NCI-H2196 (cell line): Measurements from ENCODE around the gene HINT2.

Source experiments
- DNase-seq: peaks from one replicate; lab custom pipeline; 2025; ENCODE audit not compliant: unreplicated experiment; lab: John Stamatoyannopoulos, UW

Gene HINT2

DNA sequence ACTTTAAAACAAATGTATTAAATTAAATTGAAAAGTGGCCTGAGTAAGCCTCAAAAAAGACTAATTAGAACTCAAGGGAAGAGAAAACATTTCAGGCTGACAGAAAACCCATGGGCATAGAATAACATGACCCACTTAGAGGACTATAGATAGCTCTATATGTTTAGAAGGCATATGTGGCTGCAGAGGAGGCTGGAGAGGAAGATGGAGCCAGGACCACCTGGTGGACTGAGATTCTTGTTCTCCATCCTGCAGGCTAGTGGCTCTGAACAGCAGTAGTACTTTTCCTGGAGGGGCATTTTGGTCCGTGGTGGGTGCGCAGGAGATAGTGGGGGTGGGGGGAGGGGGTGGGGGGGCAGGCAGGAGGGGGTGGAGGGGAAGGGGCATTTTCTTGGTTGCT, 33.8 kb downstream of the HINT2 start:
- DNase-seq: no peak

DNA sequence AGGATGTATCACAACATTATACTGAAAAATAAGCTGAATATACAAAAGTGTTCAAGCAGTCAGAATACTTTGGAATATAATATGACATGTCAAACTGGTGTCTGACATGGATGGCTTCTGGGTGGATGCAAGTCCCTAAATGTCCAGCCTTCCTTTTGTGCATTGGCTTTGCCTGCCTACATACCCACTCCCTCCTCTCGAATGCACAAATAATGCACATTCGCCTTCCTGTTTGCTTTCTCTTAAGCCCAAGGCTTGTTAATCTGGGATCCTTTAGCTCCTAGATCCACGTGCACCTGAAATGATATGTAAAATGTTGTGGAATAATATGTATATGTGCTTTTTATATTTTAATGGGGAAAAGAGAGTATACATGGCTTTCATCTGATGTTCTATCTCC, 36.3 kb downstream of the HINT2 start:
- no peak for DNase-seq

- DNase-seq: peak; percentile 66
Measured at GRCh38 chr9:35776018-35776417, 38.8 kb downstream of the HINT2 start.

DNA sequence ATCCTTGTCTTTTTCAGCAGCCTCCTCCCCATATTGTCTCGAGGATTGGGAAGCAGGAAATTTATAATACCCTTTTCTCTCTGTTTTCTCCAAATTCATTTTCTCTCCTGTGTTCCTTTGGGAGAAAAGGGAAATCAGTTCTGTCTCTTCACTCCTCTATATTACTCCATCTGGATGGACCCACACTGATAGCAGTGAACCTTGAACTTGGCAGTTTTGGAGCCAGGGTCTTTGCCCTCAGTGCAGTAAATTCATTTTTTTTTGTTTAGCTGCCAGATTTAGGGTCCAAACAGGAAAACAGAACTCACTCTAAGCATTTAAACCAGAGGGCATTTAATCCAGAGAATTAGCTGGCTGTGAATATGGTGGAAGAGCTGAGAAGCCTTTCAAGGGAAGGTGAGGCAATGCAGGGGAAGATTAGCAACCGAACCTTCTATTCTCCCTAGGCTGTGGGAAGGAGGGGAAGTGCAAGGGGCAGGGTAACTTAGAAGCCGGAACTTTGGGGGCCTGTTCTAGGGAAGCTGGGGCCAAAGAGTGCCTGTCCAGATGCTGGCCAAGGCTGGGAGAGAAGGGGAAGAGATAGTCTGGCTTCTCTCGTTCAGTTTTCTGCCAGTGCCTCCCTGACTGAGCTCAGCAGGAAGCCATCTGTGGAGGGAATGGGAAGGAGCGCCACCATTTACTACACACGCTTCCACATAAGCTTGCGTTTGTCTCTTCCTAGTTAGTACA, 39.8 kb downstream of the HINT2 start:
- DNase-seq: no peak

GRCh38 chr9:35771943-35772342, 42.9 kb downstream of the HINT2 start:
- DNase-seq: peak; percentile 21

GRCh38 chr9:35771534-35771933, 43.3 kb downstream of the HINT2 start:
- DNase-seq: peak; percentile 81

DNA sequence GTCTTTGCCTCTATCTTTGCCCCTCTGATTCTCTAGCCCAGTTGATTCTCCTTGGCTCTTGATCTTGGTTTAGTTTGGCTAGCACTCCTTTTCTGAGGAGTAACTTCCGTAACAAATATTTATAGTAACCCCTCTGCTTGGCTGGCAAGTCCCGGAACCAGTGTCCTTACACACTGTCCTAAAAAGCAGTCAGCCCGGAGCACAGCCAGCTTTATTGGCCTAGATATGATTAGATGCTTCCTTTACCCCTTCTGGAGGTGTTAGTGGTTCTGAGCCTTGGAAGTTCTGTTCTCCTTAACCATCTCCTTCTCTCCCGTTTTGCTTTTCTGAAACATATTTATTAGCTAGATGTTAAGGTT, 43.8 kb downstream of the HINT2 start:
- peak; percentile 12 for DNase-seq

DNA sequence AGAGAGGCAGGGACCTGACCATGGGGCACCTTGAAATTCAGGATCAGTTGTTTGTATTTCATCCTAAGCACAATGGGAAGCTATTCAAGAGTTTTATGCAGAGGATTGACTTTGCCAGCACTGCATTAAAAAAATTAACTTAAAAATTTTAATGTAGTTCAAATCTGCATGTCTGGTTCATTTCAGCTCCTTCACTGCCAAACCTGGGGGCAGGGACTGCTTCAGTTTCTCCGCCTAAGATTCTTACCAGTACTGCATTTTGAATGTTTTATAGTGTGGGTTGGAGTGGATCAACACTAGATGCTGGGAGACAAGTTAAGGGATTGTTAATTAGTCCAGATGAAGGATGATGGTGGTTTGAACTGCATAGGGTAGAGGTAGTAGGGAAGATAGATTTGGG, 45.1 kb downstream of the HINT2 start:
- DNase-seq: no peak

- DNase-seq: no peak
Measured at GRCh38 chr9:35767458-35767857, 47.4 kb downstream of the HINT2 start.

DNA sequence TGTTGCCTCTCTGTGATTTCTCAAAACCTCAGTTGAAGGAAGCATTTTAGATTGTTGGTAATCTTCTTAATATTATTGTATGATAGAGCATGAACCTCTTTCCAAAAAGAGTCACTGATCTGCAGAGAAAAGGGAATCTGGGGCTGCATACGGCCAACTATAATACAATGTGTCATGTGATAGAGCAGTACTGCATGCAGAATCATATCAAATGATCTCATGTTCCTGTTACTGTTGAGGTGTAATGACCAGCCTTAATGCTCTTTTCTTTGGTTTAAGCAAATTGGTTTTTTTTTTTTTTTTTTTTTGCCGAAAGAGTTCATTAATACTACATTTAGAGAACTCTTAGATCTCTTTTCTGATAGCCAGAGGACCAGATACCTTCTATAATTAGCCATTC, 47.8 kb downstream of the HINT2 start:
- no peak for DNase-seq

- DNase-seq: no peak
Measured at GRCh38 chr9:35763803-35764202, 51.0 kb downstream of the HINT2 start.

DNA sequence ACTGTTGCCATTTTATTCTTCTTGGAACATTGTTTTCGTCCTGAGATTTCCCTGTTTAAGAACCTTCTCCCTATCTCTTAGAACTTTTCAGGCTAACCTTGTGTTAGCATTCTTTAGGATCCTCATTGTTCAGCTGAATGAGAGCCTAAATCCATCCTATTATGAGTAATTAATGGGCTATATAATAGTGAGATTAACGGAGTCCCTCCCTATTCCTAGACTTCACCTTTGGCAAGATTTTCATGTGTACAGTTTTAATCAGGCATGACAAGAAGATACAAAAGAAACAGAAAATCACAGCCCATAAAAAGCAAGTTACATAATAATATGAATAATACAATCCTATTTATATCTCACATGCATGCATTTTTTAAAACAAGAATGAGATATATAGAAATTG, 51.7 kb downstream of the HINT2 start:
- DNase-seq: no peak
